ENCODE data around the gene AKAP13.

DNA sequence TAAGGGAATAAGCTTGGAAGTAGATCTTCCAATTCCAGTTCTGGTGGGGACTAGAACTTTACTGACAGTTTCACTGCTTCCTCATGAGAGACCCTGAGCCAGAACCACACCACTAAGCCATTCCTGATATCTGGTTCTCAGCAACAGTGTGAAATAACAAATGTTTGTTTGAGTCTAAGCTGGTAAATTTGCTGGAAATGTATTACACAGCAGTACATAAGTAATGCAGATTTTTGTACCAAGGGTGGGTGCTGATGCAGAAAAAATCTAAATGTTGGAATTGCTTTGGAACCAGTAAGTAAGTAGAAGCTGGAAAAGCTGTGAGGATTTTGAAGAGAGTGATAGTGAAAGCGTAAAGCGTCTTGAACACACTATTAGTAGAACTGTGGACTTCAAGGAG lies 14.4 kb upstream of the AKAP13 start:
- TF ChIP-seq, protein P1, sequence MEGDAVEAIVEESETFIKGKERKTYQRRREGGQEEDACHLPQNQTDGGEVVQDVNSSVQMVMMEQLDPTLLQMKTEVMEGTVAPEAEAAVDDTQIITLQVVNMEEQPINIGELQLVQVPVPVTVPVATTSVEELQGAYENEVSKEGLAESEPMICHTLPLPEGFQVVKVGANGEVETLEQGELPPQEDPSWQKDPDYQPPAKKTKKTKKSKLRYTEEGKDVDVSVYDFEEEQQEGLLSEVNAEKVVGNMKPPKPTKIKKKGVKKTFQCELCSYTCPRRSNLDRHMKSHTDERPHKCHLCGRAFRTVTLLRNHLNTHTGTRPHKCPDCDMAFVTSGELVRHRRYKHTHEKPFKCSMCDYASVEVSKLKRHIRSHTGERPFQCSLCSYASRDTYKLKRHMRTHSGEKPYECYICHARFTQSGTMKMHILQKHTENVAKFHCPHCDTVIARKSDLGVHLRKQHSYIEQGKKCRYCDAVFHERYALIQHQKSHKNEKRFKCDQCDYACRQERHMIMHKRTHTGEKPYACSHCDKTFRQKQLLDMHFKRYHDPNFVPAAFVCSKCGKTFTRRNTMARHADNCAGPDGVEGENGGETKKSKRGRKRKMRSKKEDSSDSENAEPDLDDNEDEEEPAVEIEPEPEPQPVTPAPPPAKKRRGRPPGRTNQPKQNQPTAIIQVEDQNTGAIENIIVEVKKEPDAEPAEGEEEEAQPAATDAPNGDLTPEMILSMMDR (IDR thresholded peaks at IDR 0.05) = no peak
- no peak for TF ChIP-seq EZH2phosphoT487 (IDR thresholded peaks at IDR 0.05; ENCODE audit: borderline replicate concordance, low read depth)
- no peak for TF ChIP-seq RFX5 (IDR thresholded peaks at IDR 0.05; ENCODE audit: low read length)

Data from SK-N-SH (cell line).